GM19239 (cell line): Measurements from ENCODE around the gene PLEKHJ1.
"Not testable (repeated sequence)": the region's sequence is repeated elsewhere in the genome, so short reads cannot be mapped to it uniquely, and the experiment has no call there.

Source experiments
- DNase-seq: peaks from one replicate; pipeline ENCODE4 v3.0.0; 2011; ENCODE audit warnings: low spot score; ENCODE audit not compliant: insufficient read length
- FAIRE-seq: peaks from 2 replicates; lab custom pipeline; 2011; peaks lifted over from hg19 to GRCh38; lab: Jason Lieb, UNC

The PLEKHJ1 gene

DNA sequence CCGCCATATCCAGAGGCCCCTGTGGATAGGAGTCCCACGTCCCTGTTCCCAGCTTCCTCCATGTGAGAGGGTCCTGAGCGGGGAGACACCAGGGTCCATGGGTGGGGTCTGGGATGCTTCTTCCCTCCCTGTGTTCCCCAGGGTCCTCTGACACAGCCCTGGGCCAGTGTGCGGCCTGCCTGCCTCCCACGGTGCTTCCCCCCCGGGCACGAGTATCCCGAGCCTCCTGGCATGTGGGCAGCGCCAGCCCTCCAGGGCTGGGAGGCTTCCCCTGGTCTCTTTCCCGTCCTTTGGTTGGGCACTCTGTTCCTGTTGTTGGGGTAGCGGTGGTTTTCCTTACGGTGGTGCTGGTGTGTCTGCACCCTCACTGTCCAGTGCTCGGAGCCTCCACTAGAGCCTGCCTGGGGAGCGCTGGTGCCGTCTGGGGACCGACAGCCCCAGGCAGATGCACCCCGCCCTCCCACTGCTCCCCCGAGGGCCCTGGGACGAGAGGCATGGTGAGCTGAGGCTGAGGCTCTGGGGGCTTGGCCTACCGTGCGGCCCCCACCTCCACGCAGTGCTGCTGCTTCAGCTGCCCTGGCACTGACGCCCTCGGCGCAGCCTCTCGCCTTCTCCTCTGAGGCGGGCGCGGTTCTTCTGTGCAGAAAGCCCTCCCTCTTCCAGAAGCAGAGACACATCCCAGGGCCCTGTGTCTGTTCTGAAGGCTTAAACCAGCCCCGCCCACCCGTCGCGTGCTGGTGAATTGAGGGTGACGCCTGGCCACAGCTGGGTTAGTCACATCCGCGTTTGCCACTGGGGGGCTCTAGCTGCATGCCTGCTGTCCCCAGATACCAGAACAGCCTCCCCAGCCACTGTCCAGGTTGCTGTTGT lies 27.9 kb downstream of the PLEKHJ1 start:
- FAIRE-seq (no peak), DNase-seq (peak; percentile 73)

DNA sequence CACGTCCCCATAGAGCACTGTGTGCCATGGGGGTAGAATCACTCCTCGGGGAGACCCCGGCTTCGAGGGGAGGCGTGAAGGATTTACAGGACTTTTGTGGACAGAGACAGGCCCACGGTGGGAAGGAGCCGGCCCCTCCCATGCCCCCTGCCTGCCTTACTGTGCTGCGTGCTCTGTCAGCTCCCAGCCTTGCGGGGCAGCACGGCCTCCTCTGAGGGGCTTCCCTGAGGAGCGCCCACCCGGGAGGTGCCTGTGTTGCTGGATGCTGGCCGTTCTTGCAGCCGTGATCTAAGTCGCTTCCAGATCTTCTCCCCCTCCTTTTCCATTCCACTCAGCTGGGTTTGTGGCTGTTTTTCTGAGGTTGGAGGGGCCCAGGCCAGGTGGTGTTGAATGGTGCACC lies 29.1 kb downstream of the PLEKHJ1 start:
- FAIRE-seq = no peak

GRCh38 chr19:2202366-2202765 lies 33.8 kb downstream of the PLEKHJ1 start:
- no peak for DNase-seq
- FAIRE-seq = no peak

More for the DNA sequence above, 29.1 kb downstream of the PLEKHJ1 start:
- DNase-seq = no peak

GRCh38 chr19:2201473-2202148 lies 34.5 kb downstream of the PLEKHJ1 start:
- DNase-seq (no peak), FAIRE-seq (no peak)

DNA sequence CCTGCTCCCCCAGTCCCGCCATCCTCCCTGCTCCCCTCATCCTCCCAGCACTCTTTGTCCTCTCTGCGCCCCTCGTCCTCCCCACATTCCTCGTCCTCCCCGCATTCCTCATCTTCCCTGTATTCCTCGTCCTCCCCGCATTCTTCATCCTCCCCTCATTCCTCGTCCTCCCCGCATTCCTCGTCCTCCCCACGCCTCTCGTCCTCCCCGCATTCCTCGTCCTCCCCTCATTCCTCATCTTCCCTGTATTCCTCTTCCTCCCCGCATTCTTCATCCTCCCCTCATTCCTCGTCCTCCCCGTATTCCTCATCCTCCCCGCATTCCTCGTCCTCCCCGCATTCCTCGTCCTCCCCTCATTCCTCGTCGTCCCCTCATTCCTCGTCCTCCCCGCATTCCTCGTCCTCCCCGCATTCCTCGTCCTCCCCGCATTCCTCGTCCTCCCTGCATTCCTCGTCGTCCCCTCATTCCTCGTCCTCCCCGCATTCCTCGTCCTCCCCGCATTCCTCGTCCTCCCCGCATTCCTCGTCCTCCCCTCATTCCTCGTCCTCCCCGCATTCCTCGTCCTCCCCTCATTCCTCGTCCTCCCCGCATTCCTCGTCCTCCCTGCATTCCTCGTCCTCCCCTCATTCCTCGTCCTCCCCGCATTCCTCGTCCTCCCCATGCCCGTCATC lies 35.4 kb downstream of the PLEKHJ1 start:
- not testable (repeated sequence) for DNase-seq, FAIRE-seq

DNA sequence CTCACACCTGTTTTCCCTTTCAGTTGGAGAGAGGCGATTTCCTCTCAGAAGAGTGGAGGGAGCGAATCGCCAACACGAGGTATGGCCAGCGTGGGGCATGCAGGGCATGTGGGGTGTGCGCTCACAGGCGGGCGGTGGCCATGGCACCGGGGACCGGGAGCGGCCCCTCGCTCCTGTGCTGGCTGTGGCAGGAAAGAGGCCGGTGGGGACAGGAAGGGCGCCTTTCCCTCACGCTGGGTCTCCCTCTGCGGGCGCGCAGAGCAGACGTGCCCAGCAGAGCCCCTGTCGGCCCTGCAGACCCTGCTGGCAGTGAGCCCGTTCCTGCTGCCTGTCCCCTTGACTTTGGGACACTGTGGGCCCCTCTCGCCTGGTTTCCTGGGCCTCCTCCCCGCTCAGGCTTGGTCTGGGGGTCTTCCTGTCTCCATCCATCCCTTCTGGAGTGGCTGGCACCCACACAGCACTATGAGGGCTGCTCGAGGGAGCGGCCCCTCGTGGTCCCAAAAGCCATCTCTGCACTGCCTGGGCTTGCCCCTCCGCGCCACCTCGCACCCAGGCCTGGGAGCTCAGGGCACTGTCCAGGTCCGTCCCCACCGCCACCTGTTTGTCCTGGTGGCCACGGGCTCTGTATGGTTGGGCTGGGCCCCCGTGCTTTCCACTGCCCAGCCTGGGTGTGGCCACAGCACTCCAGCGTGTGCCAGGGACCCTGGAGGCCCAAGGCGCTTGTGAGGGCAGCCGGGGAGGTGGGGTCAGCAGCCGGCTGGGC lies 36.1 kb downstream of the PLEKHJ1 start:
- no peak for FAIRE-seq
- no peak for DNase-seq

DNA sequence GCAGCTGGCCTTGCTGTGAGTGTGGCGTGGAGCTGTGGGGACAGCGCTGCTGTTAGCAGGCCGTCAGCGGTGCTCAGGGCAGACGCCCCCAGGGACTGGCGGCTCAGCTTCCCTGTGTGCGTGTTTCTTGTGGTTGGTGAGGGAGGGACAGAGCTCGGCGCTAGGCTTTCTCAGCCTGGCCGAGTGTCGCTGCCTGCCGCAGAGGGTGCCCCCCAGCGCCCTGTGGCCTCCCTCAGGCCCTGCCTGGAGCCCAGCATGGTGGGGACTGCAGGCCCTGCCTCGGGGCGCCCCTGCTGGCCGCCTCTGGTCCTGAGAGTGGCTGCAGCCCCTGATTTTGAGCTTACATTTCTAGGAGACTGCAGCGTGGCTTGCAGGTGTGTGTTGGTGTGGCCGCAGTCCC lies 36.9 kb downstream of the PLEKHJ1 start:
- DNase-seq = no peak
- FAIRE-seq = no peak

- FAIRE-seq = no peak
Observed at GRCh38 chr19:2198317-2198716, 37.8 kb downstream of the PLEKHJ1 start.

GRCh38 chr19:2197270-2197669 lies 38.9 kb downstream of the PLEKHJ1 start:
- no peak for FAIRE-seq

More at GRCh38 chr19:2198317-2198716, 37.8 kb downstream of the PLEKHJ1 start:
- no peak for DNase-seq

DNA sequence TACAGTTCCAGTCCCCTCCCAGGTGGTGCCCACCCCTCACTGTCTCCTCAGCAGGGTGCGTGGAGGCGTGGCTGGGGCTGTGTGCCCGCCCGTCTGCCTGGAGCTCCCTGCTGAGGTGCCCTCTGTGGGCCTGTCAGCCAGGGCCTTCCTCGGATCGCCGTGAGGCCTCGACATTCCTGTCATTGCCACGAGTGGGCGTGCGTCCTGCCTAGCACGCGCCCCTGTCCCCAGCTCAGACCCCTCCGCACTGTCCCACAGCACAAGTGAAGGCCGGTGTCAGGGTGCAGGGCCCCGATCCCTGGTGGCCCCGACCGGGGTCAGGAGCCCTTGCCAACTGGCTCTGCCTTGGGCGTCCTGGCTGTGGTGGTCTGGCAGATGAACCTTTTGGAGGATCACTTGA lies 40.2 kb downstream of the PLEKHJ1 start:
- no peak for FAIRE-seq
- no peak for DNase-seq

More at GRCh38 chr19:2197270-2197669, 38.9 kb downstream of the PLEKHJ1 start:
- no peak for DNase-seq

- no peak for FAIRE-seq
- no peak for DNase-seq
Observed at GRCh38 chr19:2195361-2195760, 40.8 kb downstream of the PLEKHJ1 start.

GRCh38 chr19:2194513-2195078 lies 41.5 kb downstream of the PLEKHJ1 start:
- no peak for DNase-seq
- FAIRE-seq = no peak

GRCh38 chr19:2193807-2194206 lies 42.3 kb downstream of the PLEKHJ1 start:
- no peak for DNase-seq
- no peak for FAIRE-seq

GRCh38 chr19:2192862-2193261 lies 43.3 kb downstream of the PLEKHJ1 start:
- FAIRE-seq (no peak), DNase-seq (no peak)

- FAIRE-seq = no peak
Observed at GRCh38 chr19:2191456-2192310, 44.4 kb downstream of the PLEKHJ1 start.

DNA sequence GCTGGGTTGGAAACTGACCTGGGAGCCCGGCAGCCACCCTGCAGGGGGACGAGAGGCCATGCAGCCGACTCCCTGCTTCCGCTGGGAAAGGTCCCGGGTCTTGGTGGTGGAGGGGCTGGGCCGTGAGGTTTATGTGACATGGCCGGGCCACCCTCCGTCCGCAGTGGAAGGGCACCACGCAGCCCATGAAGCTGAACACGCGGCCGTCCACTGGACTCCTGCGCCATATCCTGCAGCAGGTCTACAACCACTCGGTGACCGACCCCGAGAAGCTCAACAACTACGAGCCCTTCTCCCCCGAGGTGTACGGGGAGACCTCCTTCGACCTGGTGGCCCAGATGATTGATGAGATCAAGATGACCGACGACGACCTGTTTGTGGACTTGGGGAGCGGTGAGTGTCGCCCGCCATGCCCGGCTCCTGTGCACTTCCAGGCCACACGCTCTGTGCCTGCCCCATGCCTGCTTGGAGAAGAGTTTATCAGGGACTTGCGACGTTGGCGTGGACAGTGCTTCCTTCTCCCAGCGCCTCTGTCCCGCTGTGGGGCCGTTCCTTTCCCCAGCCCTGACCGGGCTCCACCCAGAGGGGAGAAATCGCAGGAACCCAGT lies 45.2 kb downstream of the PLEKHJ1 start:
- FAIRE-seq = no peak
- no peak for DNase-seq

More at GRCh38 chr19:2191456-2192310, 44.4 kb downstream of the PLEKHJ1 start:
- no peak for DNase-seq

DNA sequence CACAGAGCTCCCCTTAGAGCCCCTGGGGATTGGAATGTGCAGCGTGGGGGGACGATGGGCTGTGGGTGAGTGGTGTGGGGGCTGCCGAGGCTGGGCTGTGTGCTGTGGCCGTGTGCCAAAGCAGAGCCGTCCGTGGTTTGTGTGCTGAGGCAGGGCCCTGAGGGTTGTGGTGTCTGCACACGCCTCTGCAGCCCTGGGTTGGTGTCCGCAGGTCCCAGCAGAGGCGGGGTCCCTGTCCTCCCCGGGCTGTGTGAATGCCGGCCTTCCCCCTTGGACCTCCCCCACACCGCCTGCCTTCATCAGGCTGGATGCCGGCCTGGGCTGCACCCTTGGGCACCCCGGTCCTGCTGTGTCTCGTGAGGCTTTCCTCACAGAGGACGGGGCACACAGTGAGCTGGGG lies 46.2 kb downstream of the PLEKHJ1 start:
- DNase-seq (no peak), FAIRE-seq (no peak)

- FAIRE-seq = no peak
- no peak for DNase-seq
Observed at GRCh38 chr19:2188708-2189385, 47.3 kb downstream of the PLEKHJ1 start.
